C4-2B (cell line): ENCODE measurements around the gene PHLPP1.

ENCODE experiments used
- H3K27ac ChIP-seq: fragments of 450-650 bp; 2 replicates; pipeline ENCODE4 v1.5.1; 2017
- CTCF ChIP-seq: fragments of 450-650 bp; conservative IDR thresholded peaks from 2 replicates; pipeline ENCODE4 v1.5.1; 2017; ENCODE audit warnings: mild to moderate bottlenecking
- ZFX ChIP-seq: fragments of 450-650 bp; IDR thresholded peaks from 2 replicates; pipeline ENCODE4 v1.6.1; 2017

PHLPP1 gene

GRCh38 chr18:62957885-62958472 is 242.6 kb downstream of the PHLPP1 start:
- TF ChIP-seq CTCF: peak; percentile 71
- TF ChIP-seq ZFX: no peak
- H3K27ac ChIP-seq: no peak overlapping the region

GRCh38 chr18:62959481-62959880 is 244.1 kb downstream of the PHLPP1 start:
- H3K27ac ChIP-seq: no peak overlapping the region
- no peak for TF ChIP-seq CTCF
- TF ChIP-seq ZFX: no peak

GRCh38 chr18:62963507-62963906 is 248.2 kb downstream of the PHLPP1 start:
- no peak overlapping the region for H3K27ac ChIP-seq
- no peak for TF ChIP-seq ZFX
- no peak for TF ChIP-seq CTCF

- no peak overlapping the region for H3K27ac ChIP-seq
- TF ChIP-seq ZFX (no peak), CTCF (no peak)
These were observed 249.1 kb downstream of the PHLPP1 start for GRCh38 chr18:62964432-62964831.

GRCh38 chr18:62967089-62967488 is 251.7 kb downstream of the PHLPP1 start:
- no peak overlapping the region for H3K27ac ChIP-seq
- TF ChIP-seq ZFX (no peak), CTCF (no peak)

- no peak for TF ChIP-seq CTCF
- no peak for TF ChIP-seq ZFX
- H3K27ac ChIP-seq: no peak overlapping the region
These were observed 258.3 kb downstream of the PHLPP1 start for GRCh38 chr18:62973689-62974088.

GRCh38 chr18:62974388-62974787 is 259.0 kb downstream of the PHLPP1 start:
- no peak overlapping the region for H3K27ac ChIP-seq
- TF ChIP-seq CTCF (no peak), ZFX (no peak)
